Fibroblast of skin of back (primary cell): Measurements from ENCODE around the gene TRIP6.
"Not testable (repeated sequence)": the region's sequence is repeated elsewhere in the genome, so short reads cannot be mapped to it uniquely, and the experiment has no call there.

ENCODE experiments used
- DNase-seq: peaks from one replicate; pipeline ENCODE4 v3.0.0-alpha.2; 2013

The TRIP6 gene

DNA sequence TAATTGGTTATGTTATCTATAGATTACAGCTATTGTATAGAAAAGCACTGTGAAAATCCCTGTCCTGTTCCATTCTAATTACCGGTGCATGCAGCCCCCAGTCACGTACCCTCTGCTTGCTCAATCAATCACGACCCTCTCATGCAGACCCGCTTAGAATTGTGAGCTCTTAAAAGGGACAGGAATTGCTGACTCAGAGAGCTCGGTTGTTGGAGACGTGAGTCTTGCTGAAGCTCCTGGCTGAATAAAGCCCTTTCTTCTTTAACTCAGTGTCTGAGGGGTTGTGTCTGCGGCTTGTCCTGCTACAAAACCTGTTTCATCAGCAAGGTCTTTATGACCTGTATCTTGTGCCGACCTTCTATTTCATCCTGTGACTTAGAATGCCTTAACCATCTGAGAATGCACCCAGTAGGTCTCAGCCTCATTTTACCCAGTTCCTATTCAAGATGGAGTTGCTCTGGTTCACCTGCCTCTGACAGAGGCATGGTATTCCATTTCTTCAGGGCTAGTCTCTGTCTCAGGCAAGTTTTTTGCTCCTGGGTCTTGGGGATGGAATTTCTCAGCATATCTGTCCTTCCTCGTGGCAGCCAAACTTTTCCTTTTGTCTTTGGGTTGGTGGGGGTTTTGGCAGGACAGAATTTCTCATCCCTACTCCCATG, 52.7 kb downstream of the TRIP6 start:
- DNase-seq = not testable (repeated sequence)

DNA sequence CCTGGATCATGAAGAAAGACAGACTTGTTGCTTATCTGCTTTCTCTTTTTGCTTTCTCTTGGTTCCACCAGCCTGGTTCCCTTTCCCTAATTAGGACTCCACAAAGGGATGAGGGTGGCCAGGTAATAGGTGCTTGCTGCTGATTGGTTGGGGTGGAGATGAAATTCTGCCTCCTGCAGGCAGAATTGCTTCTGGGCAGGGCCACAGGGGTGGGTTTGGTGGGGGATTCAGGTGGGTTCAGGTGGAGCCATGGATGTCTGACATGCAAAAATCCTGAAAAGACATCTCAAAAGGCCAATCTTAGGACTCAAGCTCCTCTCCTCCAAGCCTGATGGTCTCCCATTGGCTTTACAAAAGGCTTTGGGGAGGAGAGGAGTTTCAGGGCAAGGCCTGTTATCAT, 53.9 kb downstream of the TRIP6 start:
- no peak for DNase-seq
